Measurements from ENCODE around the gene EIF2B4.

Gene EIF2B4

GRCh38 chr2:27370026-27370815 lies at the start of gene EIF2B4, which contains the start of gene SNX17:
EIF2B4 (minus strand) TSS chr2:27370338; CDS start chr2:27370314, 24 bp downstream.
SNX17 (plus strand) TSS chr2:27370616; CDS start chr2:27370744, 128 bp downstream.
- DNase-seq = peak; percentile 100

DNA sequence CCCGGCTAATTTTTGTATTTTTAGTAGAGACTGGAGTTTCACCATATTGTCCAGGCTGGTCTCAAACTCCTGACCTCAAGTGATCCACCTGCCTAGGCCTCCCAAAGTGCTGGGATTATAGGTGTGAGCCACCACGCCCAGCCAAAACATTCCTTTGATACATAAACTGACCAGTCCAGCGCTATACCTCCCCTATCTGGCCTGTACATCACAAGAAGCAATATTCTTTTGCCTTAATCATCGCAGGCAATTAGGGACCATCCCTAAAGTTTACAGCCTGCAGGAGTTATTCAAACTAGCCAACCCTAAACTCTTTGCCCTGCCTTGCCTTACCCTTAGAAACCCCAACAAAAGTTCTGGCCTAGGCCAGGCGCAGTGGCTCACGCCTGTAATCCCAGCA lies 46.0 kb upstream of the EIF2B4 start:
- DNase-seq = no peak

DNA sequence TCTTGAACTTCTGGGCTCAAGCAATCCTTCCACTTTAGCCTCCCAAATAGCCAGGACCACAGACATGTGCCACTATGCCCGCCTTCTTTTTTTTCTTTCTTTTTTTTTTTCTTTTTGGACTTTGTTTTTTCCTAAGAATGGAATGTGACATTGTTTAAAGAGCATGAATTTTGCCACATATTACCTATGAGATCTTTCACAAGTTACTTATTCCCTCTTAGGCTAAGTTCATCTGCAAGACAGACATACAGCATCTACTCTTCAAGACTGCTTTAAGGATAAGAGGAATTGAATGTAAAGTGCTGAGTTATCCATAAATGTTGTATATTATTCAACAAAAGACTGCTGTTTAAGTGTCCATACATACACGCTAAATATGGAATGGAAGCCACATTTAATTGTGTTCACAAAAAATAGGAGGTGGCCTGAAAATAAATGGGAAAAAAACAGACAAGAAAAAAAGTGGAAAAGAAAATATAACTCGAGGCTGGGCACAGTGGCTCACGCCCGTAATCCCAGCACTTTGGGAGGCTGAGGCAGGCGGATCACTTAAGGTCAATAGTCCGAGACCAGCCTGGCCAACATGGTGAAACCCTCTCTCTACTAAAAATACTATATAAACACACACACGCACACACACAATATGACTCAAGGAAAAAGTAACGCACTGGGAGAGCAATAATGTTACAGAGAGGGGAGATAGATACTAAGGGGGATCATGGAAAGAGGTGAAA lies 42.4 kb upstream of the EIF2B4 start:
- no peak for DNase-seq

DNA sequence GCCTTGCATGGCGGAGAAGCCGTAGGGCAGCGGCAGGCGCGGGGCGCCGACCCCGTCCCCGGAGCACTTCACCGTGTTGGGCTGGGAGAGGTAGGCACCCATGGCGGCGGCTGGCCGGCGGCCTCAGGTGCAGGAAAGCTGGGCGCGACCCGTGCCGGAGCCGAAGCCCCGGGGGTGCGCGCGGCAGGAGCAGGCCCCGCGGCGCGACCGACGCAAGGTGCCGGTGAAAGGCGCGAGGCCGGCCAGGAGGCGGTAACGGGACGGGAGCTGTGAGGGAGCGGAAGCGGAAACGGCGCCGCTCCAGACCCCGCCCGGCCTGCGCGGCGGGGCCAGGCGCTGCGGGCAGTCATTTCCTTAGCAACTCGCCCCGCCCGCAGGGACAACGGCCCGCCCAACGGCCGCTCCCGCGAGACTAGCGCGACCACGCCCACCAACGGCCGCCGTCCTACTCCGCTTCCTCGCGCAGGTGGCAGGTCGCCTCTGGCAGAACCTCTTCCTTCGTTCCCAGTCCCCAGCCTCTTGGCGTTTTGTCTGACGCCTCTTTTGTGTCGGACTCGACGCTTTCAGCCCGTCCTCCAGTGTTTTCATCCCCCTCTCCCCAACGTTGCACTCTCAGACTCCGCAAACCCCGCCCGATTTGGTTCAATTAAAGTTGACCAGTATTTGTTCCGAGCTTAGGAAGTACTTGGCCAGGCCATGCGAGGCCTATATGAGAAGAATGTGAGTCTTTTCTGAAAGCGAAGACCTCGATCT lies 39.4 kb upstream of the EIF2B4 start, which contains the start of gene PPM1G:
PPM1G (minus strand) TSS at position 271 of the 753 bp plus-strand sequence; CDS start at position 102, 169 bp downstream.
- DNase-seq = peak; percentile 97

DNA sequence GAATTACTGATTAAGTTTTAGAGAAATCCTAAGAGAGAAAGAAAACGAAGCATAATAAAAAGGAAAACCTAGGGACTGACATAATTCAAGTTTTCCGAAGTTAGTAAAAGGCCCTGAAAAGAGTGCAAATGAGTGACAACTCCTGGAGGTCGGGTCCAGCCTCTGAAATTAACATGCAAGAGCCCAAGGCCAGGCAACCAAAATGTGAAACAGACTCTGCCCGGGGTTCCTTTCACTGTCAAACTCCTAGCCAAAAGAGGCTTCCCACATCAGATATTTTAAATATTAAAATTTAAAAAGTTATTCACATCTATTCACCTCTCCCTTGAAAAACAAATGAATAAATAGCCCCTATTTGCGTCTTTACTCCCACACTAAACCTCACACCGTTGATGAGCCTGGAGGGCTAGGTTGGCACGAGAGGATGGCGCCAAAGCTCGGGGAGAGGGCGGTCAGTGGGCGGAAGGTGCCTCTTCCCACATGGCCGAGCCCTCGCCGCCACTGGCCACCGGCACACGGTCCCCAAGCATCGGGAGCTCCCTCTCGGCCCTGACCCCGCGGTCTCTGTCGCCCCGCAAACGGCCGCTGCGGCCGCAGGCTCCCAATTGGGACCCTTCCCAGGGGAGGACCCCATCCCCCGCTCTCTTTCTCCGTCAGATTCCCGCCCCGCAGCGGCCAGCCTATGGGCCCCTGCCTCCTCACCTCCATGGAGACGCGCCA lies 38.6 kb upstream of the EIF2B4 start:
- no peak for DNase-seq

GRCh38 chr2:27407798-27408491 lies 37.8 kb upstream of the EIF2B4 start:
- peak; percentile 68 for DNase-seq

- DNase-seq = no peak
Measured at GRCh38 chr2:27400348-27401135, 30.4 kb upstream of the EIF2B4 start.

- DNase-seq = no peak
Measured at GRCh38 chr2:27398962-27399361, 28.8 kb upstream of the EIF2B4 start.

DNA sequence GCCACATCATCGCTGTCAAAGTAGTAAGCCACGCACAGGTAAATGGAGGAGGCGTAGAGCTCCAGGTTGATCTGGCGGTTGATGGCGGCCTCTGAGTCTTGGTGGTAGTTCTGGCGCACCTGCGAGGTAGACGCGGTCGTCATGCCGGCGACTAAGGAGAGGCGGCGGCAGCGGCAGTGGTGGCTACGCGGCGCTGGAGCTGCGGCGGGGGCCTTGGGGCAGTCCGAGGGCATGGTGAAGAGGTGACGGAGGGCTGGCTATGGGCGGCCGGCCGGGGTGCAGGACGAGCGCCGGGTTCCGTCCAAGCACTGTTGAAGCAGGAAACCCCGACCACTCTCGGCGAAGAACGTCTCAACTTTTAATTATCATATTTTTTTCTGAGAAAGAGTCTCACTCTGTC lies 23.1 kb upstream of the EIF2B4 start:
- DNase-seq = no peak

GRCh38 chr2:27390822-27391679 lies 20.9 kb upstream of the EIF2B4 start:
- DNase-seq = no peak

DNA sequence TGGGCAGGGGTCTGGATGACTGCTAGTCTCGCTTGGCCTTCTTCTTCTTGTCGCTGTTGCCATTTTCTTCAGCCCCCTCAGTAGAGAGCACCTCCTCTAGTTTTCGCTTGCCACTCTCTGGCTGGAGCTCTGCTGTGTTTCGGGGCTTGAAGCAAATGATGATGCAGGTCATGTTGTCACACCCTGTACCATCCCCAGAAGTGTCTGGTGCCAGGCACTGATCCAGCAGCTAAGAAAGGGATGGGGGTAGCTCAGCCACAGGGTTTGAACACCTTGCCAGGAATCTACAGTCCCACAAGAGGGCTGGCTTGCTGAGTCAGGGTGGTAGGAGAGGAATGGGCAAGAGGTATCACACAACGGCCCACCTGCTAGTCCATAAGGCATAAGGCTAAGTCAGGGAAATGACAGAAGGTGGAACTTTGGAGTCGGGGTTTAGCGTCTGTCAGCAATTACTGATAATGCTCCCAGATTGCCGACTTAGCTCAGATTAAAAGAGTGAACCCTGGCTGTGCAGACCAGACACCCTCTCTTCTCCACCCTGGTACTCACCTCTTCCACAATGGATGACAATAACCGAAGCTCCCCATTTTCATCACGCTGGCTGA lies 11.5 kb upstream of the EIF2B4 start:
- DNase-seq = no peak

GRCh38 chr2:27380626-27381545 lies 10.7 kb upstream of the EIF2B4 start, which contains the start of gene ZNF513:
ZNF513 (minus strand) TSS chr2:27380734; CDS start chr2:27380526, 208 bp downstream.
- DNase-seq = peak; percentile 99

DNA sequence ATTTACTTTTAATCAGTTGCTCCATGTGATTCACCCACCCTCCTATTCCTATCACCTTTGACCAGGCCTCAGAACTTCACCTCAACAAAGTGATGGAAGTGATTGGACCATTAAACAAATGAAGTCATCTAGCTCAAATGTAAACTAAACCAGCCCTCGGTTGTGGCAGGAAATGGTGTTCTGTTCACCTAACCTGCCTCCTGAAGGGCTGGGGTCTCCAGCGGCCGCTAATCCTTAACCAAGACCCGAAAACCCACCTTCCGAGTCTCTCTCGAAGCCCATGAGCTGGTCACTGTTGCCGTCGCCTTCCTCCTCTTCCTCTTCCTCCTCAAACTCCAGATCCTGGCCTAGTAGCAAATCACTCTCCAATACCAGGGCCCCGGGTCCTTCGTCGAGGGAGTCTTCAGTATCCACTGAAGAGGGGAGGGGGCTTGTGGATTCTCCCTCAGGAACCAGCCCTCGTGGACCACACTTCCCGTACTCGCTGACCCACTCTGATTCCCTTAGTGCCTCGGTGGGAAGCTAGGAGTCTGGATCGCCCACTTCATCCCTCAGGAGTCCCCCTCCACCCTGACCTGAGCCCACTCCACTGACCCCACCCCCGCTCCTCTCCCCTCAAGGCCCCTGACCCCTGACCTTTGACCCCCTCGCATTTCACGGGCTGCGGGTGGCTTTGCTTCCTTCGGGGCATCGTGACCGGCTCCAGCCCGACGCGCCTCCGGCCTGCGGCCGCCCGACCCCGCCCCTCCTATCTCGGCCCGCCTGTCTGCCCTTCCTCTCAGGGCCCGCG lies 9.9 kb upstream of the EIF2B4 start:
- peak; percentile 61 for DNase-seq

- DNase-seq = no peak
Measured at GRCh38 chr2:27379383-27379835, 9.3 kb upstream of the EIF2B4 start.

GRCh38 chr2:27378809-27379290 lies 8.7 kb upstream of the EIF2B4 start:
- DNase-seq = no peak

- DNase-seq = no peak
Measured at GRCh38 chr2:27378096-27378808, 8.1 kb upstream of the EIF2B4 start.

Data from islet precursor cell (in vitro differentiated cells).